NCI-H524 (cell line): Measurements from ENCODE around the gene P3H3.

Experiments
- DNase-seq, 2 experiments: peaks; one replicate each; lab custom pipeline; 2025; lab: John Stamatoyannopoulos, UW

P3H3 gene

GRCh38 chr12:6827982-6828780, at the start of gene P3H3:
P3H3 (plus strand) TSS chr12:6828407; CDS start chr12:6828441, 34 bp downstream.
- peak; percentile 8 to 57 for DNase-seq

GRCh38 chr12:6778574-6779550, 49.3 kb upstream of the P3H3 start:
- peak; percentile 95 to 96 for DNase-seq

- DNase-seq, result no peak
Measured at GRCh38 chr12:6779708-6780432, 48.3 kb upstream of the P3H3 start.

GRCh38 chr12:6780573-6780972, 47.6 kb upstream of the P3H3 start:
- no peak for DNase-seq

- no peak for DNase-seq
Measured at GRCh38 chr12:6782119-6782518, 46.1 kb upstream of the P3H3 start.

GRCh38 chr12:6782850-6783566, 45.2 kb upstream of the P3H3 start:
- DNase-seq, result no peak

GRCh38 chr12:6783828-6784227, 44.4 kb upstream of the P3H3 start:
- no peak for DNase-seq

- DNase-seq, result no peak
Measured at GRCh38 chr12:6784296-6784695, 43.9 kb upstream of the P3H3 start.

GRCh38 chr12:6784761-6785160, 43.4 kb upstream of the P3H3 start:
- no peak for DNase-seq

- DNase-seq, result no peak
Measured at GRCh38 chr12:6786416-6787094, 41.7 kb upstream of the P3H3 start.

- DNase-seq, result no peak
Measured at GRCh38 chr12:6787309-6787708, 40.9 kb upstream of the P3H3 start.

GRCh38 chr12:6788972-6789924, 39.0 kb upstream of the P3H3 start, which contains the start of gene CD4:
CD4 (plus strand) TSS chr12:6789528; CDS start chr12:6800139, 10,611 bp downstream.
- DNase-seq, result no peak

- DNase-seq, result no peak
Measured at GRCh38 chr12:6790496-6791150, 37.6 kb upstream of the P3H3 start.

- no peak for DNase-seq
Measured at GRCh38 chr12:6791931-6792520, 36.2 kb upstream of the P3H3 start.

GRCh38 chr12:6792522-6793201, 35.5 kb upstream of the P3H3 start:
- DNase-seq, result no peak

GRCh38 chr12:6795088-6795487, 33.1 kb upstream of the P3H3 start:
- DNase-seq, result no peak

GRCh38 chr12:6796576-6796975, 31.6 kb upstream of the P3H3 start:
- no peak for DNase-seq

GRCh38 chr12:6799147-6799546, 29.1 kb upstream of the P3H3 start:
- no peak for DNase-seq
